HEK293 (cell line): ENCODE results near the gene BCL11B.

ENCODE experiments used
- CTCF ChIA-PET: fragments of 350-600 bp; formaldehyde crosslinking; extraction: SDS; loops from one replicate; lab custom pipeline; 2021; ENCODE audit warnings: antibody characterized with exemption; lab: Yijun Ruan, JAX
- POLR2A ChIA-PET: fragments of 300-600 bp; formaldehyde crosslinking; extraction: SDS; loops from one replicate; lab custom pipeline; 2020; ENCODE audit warnings: antibody characterized with exemption, inconsistent platforms; lab: Yijun Ruan, JAX
- H3K27ac ChIP-seq: fragments of 200-500 bp; sonication (Bioruptor generic); 2 replicates; pipeline ENCODE4 v1.5.1; 2014; ENCODE audit warnings: low read depth, low read length, control low read depth, inconsistent platforms; ENCODE audit errors: extremely low read depth
- H3K36me3 ChIP-seq, 2 experiments: fragments of 200-500 bp in 1 of 2; sonication (Bioruptor generic) in 1 of 2; 1 replicate in 1 of 2; 2 replicates in 1 of 2; pipeline ENCODE4 v1.5.1; 2014 to 2017; ENCODE audit warnings: inconsistent platforms in 2 of 2, low read length in 2 of 2; ENCODE audit not compliant: control insufficient read depth in 2 of 2, insufficient read depth in 1 of 2
- H3K4me1 ChIP-seq: fragments of 200-500 bp; sonication (Bioruptor generic); 2 replicates; pipeline ENCODE4 v1.5.1; 2014; ENCODE audit warnings: mild to moderate bottlenecking, low read length, inconsistent platforms; ENCODE audit not compliant: control insufficient read depth, insufficient read depth
- H3K4me3 ChIP-seq: 2 replicates; pipeline ENCODE4 v1.5.1; 2011; ENCODE audit warnings: low read depth, mild to moderate bottlenecking, control low read depth, low read length, moderate library complexity
- H3K9me3 ChIP-seq: fragments of 200-500 bp; sonication (Bioruptor generic); 2 replicates; pipeline ENCODE4 v1.5.1; 2014; ENCODE audit warnings: low read depth, low read length, inconsistent platforms; ENCODE audit not compliant: control insufficient read depth, insufficient read depth
- FEZF1 ChIP-seq: fragments of 450-650 bp; formaldehyde crosslinking; IDR thresholded peaks from 2 replicates; pipeline ENCODE4 v1.5.1; 2016; ENCODE audit warnings: missing biosample characterization, missing genetic modification characterization
- GLIS2 ChIP-seq: fragments of 450-650 bp; formaldehyde crosslinking; IDR thresholded peaks from 2 replicates; pipeline ENCODE4 v1.5.1; 2016; ENCODE audit warnings: missing biosample characterization, missing genetic modification characterization
- KLF10 ChIP-seq: fragments of 450-650 bp; IDR thresholded peaks from 2 replicates; pipeline ENCODE4 v1.5.1; 2018; ENCODE audit warnings: missing biosample characterization, mild to moderate bottlenecking, missing genetic modification characterization
- PATZ1 ChIP-seq: fragments of 450-650 bp; formaldehyde crosslinking; IDR thresholded peaks from 2 replicates; pipeline ENCODE4 v1.5.1; 2016; ENCODE audit warnings: missing biosample characterization, missing genetic modification characterization
- ZBTB21 ChIP-seq: fragments of 450-650 bp; formaldehyde crosslinking; IDR thresholded peaks from 2 replicates; pipeline ENCODE4 v1.5.1; 2017; ENCODE audit warnings: missing biosample characterization, missing genetic modification characterization
- ZBTB44 ChIP-seq: fragments of 450-650 bp; IDR thresholded peaks from 2 replicates; pipeline ENCODE4 v1.5.1; 2018; ENCODE audit warnings: missing biosample characterization, mild to moderate bottlenecking, missing genetic modification characterization
- ZBTB8A ChIP-seq: fragments of 450-650 bp; formaldehyde crosslinking; IDR thresholded peaks from 2 replicates; pipeline ENCODE4 v1.5.1; 2016; ENCODE audit warnings: missing biosample characterization, missing genetic modification characterization
- ZEB2 ChIP-seq: fragments of 450-650 bp; formaldehyde crosslinking; IDR thresholded peaks from 2 replicates; pipeline ENCODE4 v1.5.1; 2016; ENCODE audit warnings: missing biosample characterization, missing genetic modification characterization
- ZFHX2 ChIP-seq: fragments of 450-650 bp; formaldehyde crosslinking; conservative IDR thresholded peaks from 2 replicates; pipeline ENCODE4 v1.5.1; 2016; ENCODE audit warnings: missing biosample characterization, missing genetic modification characterization
- ZNF155 ChIP-seq: fragments of 450-650 bp; formaldehyde crosslinking; IDR thresholded peaks from 2 replicates; pipeline ENCODE4 v1.5.1; 2016; ENCODE audit warnings: missing biosample characterization, missing genetic modification characterization
- ZNF157 ChIP-seq: fragments of 450-650 bp; formaldehyde crosslinking; IDR thresholded peaks from 2 replicates; pipeline ENCODE4 v1.5.1; 2016; ENCODE audit warnings: missing biosample characterization, missing genetic modification characterization
- ZNF184 ChIP-seq: fragments of 450-650 bp; IDR thresholded peaks from 2 replicates; pipeline ENCODE4 v1.5.1; 2018; ENCODE audit warnings: missing biosample characterization, mild to moderate bottlenecking, missing genetic modification characterization
- ZNF292 ChIP-seq: fragments of 450-650 bp; formaldehyde crosslinking; IDR thresholded peaks from 2 replicates; pipeline ENCODE4 v1.5.1; 2016; ENCODE audit warnings: low read depth, missing biosample characterization, missing genetic modification characterization, borderline replicate concordance
- ZNF341 ChIP-seq: fragments of 450-650 bp; formaldehyde crosslinking; IDR thresholded peaks from 2 replicates; pipeline ENCODE4; 2016; ENCODE audit warnings: low read depth, missing biosample characterization, missing genetic modification characterization
- ZNF449 ChIP-seq: fragments of 450-650 bp; formaldehyde crosslinking; IDR thresholded peaks from 2 replicates; pipeline ENCODE4 v1.5.1; 2017; ENCODE audit warnings: missing biosample characterization, mild to moderate bottlenecking, missing genetic modification characterization, moderate library complexity
- ZNF544 ChIP-seq: fragments of 450-650 bp; formaldehyde crosslinking; IDR thresholded peaks from 2 replicates; pipeline ENCODE4 v1.5.0; 2017; ENCODE audit warnings: missing biosample characterization, missing genetic modification characterization
- ZNF560 ChIP-seq: fragments of 450-650 bp; formaldehyde crosslinking; IDR thresholded peaks from 2 replicates; pipeline ENCODE4 v1.5.1; 2017; ENCODE audit warnings: missing biosample characterization, missing genetic modification characterization, borderline replicate concordance
- ZNF585B ChIP-seq: fragments of 450-650 bp; formaldehyde crosslinking; IDR thresholded peaks from 2 replicates; pipeline ENCODE4 v1.5.1; 2016; ENCODE audit warnings: missing biosample characterization, missing genetic modification characterization
- ZNF830 ChIP-seq: fragments of 450-650 bp; IDR thresholded peaks from 2 replicates; pipeline ENCODE4 v1.5.0; 2018; ENCODE audit warnings: missing biosample characterization, missing genetic modification characterization, low read depth, mild to moderate bottlenecking, moderate library complexity
- ZSCAN16 ChIP-seq: fragments of 450-650 bp; formaldehyde crosslinking; IDR thresholded peaks from 2 replicates; pipeline ENCODE4 v1.5.1; 2016; ENCODE audit warnings: missing biosample characterization, missing genetic modification characterization
- TF ChIP-seq, protein P1 (sequence below): fragments of 450-650 bp; formaldehyde crosslinking; IDR thresholded peaks from 2 replicates; pipeline ENCODE4 v1.5.1; 2017; ENCODE audit warnings: missing biosample characterization, missing genetic modification characterization
- TF ChIP-seq, protein P2 (sequence below): fragments of 450-650 bp; formaldehyde crosslinking; IDR thresholded peaks from 2 replicates; pipeline ENCODE4 v1.5.1; 2016; ENCODE audit warnings: missing biosample characterization, missing genetic modification characterization

BCL11B gene

DNA sequence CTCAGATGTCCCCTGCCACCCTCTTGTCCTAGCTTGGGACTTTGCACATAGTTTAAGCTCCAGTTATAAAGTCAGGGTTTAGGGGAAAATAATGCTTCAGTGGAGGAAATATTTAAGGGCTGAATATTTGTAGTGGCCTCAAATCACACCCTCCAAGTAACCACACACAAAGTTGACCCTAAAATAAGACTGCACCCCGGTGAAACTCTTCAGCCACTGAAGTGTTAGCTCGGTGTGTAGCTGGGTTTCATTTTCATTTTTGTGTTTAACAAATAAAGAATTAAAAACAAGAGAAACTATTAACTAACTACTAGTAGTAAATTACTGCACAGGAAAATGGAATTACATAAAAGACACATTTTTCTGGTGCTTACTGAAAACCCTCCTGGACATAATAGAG is 14.8 kb upstream of the BCL11B start:
- H3K27ac ChIP-seq = no peak overlapping the region
- no peaks in the 10 kb centered on the region for H3K9me3 ChIP-seq
- H3K4me1 ChIP-seq = no peaks in the 10 kb centered on the region
- no peak overlapping the region for H3K4me3 ChIP-seq
- TF ChIP-seq ZBTB8A (no peak), ZNF585B (tag by site-specific recombination) (no peak), GLIS2 (no peak), ZNF341 (tag by site-specific recombination) (no peak), KLF10 (tag by site-specific recombination) (no peak), ZNF184 (tag by site-specific recombination) (no peak), ZBTB21 (no peak), PATZ1 (tag by site-specific recombination) (no peak), ZNF449 (tag by site-specific recombination) (no peak), ZNF157 (no peak), ZNF560 (tag by site-specific recombination) (no peak)
- TF ChIP-seq, protein P1, sequence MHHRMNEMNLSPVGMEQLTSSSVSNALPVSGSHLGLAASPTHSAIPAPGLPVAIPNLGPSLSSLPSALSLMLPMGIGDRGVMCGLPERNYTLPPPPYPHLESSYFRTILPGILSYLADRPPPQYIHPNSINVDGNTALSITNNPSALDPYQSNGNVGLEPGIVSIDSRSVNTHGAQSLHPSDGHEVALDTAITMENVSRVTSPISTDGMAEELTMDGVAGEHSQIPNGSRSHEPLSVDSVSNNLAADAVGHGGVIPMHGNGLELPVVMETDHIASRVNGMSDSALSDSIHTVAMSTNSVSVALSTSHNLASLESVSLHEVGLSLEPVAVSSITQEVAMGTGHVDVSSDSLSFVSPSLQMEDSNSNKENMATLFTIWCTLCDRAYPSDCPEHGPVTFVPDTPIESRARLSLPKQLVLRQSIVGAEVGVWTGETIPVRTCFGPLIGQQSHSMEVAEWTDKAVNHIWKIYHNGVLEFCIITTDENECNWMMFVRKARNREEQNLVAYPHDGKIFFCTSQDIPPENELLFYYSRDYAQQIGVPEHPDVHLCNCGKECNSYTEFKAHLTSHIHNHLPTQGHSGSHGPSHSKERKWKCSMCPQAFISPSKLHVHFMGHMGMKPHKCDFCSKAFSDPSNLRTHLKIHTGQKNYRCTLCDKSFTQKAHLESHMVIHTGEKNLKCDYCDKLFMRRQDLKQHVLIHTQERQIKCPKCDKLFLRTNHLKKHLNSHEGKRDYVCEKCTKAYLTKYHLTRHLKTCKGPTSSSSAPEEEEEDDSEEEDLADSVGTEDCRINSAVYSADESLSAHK (tag by site-specific recombination) = no peak
- TF ChIP-seq, protein P2, sequence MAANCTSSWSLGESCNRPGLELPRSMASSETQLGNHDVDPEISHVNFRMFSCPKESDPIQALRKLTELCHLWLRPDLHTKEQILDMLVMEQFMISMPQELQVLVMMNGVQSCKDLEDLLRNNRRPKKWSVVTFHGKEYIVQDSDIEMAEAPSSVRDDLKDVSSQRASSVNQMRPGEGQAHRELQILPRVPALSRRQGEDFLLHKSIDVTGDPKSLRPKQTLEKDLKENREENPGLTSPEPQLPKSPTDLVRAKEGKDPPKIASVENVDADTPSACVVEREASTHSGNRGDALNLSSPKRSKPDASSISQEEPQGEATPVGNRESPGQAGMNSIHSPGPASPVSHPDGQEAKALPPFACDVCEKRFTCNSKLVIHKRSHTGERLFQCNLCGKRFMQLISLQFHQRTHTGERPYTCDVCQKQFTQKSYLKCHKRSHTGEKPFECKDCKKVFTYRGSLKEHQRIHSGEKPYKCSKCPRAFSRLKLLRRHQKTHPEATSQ (tag by site-specific recombination) = no peak
- TF ChIP-seq, all 188 proteins: peak for 0
- ChIA-PET CTCF (interaction anchor here (1.2 kb wide), 1 partner anchor 129 kb away, joined by 3 read pairs; no protein-coding TSS in a partner anchor), POLR2A (no interaction called here)
- H3K36me3 ChIP-seq = no peaks in the 10 kb centered on the region

- ChIA-PET POLR2A (no interaction called here), CTCF (interaction anchor here (0.7 kb wide), 1 partner anchor 551 kb away, joined by 3 read pairs; no protein-coding TSS in a partner anchor)
- Histone ChIP-seq H3K36me3 (no peaks in the 10 kb centered on the region), H3K9me3 (no peaks in the 10 kb centered on the region), H3K4me1 (no peaks in the 10 kb centered on the region), H3K27ac (no peak overlapping the region), H3K4me3 (no peak overlapping the region)
- TF ChIP-seq ZNF560 (tag by site-specific recombination) (no peak), FEZF1 (tag by site-specific recombination) (no peak), ZBTB44 (tag by site-specific recombination) (no peak), ZEB2 (tag by site-specific recombination) (no peak), ZNF155 (tag by site-specific recombination) (no peak), ZNF544 (tag by site-specific recombination) (no peak), ZFHX2 (tag by site-specific recombination) (no peak), ZNF830 (tag by site-specific recombination) (no peak), ZSCAN16 (tag by site-specific recombination) (no peak), ZNF292 (tag by site-specific recombination) (no peak)
These were observed 12.4 kb upstream of the BCL11B start for GRCh38 chr14:99284254-99285004.
